GM23338 (cell line): ENCODE results near the gene KCNMA1.

ENCODE experiments used
- CTCF ChIP-seq, 2 experiments: fragments of 200-600 bp in 1 of 2; sonication (generic) in 1 of 2; conservative IDR thresholded peaks; 2 replicates each; pipeline versions ENCODE4 v1.5.1 to v1.6.1; 2016 to 2017; ENCODE audit warnings: antibody characterized with exemption in 2 of 2, low read depth in 2 of 2, mild to moderate bottlenecking in 2 of 2, moderate library complexity in 1 of 2
- ETS1 ChIP-seq: IDR thresholded peaks from 2 replicates; pipeline ENCODE4 v1.6.1; 2016; ENCODE audit warnings: antibody characterized with exemption
- EZH2 ChIP-seq: fragments of 200-600 bp; sonication (generic); IDR thresholded peaks from one replicate; pipeline ENCODE4 v1.8.0; 2017; ENCODE audit warnings: antibody characterized with exemption, mild to moderate bottlenecking, low read depth; ENCODE audit not compliant: unreplicated experiment
- POLR2AphosphoS5 ChIP-seq: IDR thresholded peaks from 2 replicates; pipeline ENCODE4 v1.6.1; 2016; ENCODE audit warnings: antibody characterized with exemption, low read depth

- TF ChIP-seq CTCF (conservative IDR thresholded peaks at IDR 0.05; ENCODE audit: low read depth in 2 of 2) (no peak), ETS1 (no peak), POLR2AphosphoS5 (no peak), EZH2 (no peak)
These were observed 722.3 kb downstream of the KCNMA1 start for GRCh38 chr10:76915316-76915715.
